K562 treated with DMSO at 1 percent for 4 hours (cell line): ENCODE measurements around the gene OR2T5. TPM values are rescaled to one million over a fixed set of nuclear protein-coding genes. Genes with fewer than 3 reads are reported as not detected.

Experiments
- total RNA-seq: library from RNA; unstranded; fragments of 300-600 nt; gene quantifications from 2 replicates; pipeline ENCODE4 v1.2.3, GENCODE V29; 2022; ENCODE audit not compliant: insufficient read depth

Gene OR2T5
- total RNA-seq = not detected in 2 replicates

GRCh38 chr1:248488289-248488688 is at the start of gene OR2T5:
Gene OR2T5 (plus strand): TSS chr1:248488589. CDS start chr1:248488589, 0 bp downstream.

GRCh38 chr1:248445399-248445798 is 43.0 kb upstream of the OR2T5 start, which contains the start of gene OR2T2:
Gene OR2T2 (plus strand): TSS chr1:248445637. CDS start chr1:248452798, 7,161 bp downstream.

GRCh38 chr1:248473051-248473450 is 15.3 kb upstream of the OR2T5 start, which contains the start of gene OR2T3:
Gene OR2T3 (plus strand): TSS chr1:248473351. CDS start chr1:248473351, 0 bp downstream.

GRCh38 chr1:248507773-248508172 is 19.4 kb downstream of the OR2T5 start, which contains the start of gene OR2G6:
Gene OR2G6 (plus strand): TSS chr1:248508073. CDS start chr1:248521647, 13,574 bp downstream.

Other genes with a start within 250 kb of the OR2T5 start
- not detected in 2 replicates for gene OR2T33, start 210.6 kb upstream of the OR2T5 start, total RNA-seq
- not detected in 2 replicates for gene OR2T12, start 185.2 kb upstream of the OR2T5 start, total RNA-seq
- not detected in 2 replicates for gene OR2M7, start 164.0 kb upstream of the OR2T5 start, total RNA-seq
- gene OR14C36, start 139.8 kb upstream of the OR2T5 start, total RNA-seq = not detected in 2 replicates
- not detected in 2 replicates for gene OR2T4, start 126.9 kb upstream of the OR2T5 start, total RNA-seq
- gene OR2T6, start 112.8 kb upstream of the OR2T5 start, total RNA-seq = not detected in 2 replicates
- gene OR2T1, start 85.5 kb upstream of the OR2T5 start, total RNA-seq = not detected in 2 replicates
- gene OR2T2, start 43.0 kb upstream of the OR2T5 start, total RNA-seq = not detected in 2 replicates
- gene OR2T3, start 15.2 kb upstream of the OR2T5 start, total RNA-seq = not detected in 2 replicates
- not detected in 2 replicates for gene OR2G6, start 19.5 kb downstream of the OR2T5 start, total RNA-seq
- gene OR2T29, start 74.2 kb downstream of the OR2T5 start, total RNA-seq = not detected in 2 replicates
- not detected in 2 replicates for gene OR2T34, start 86.2 kb downstream of the OR2T5 start, total RNA-seq
- not detected in 2 replicates for gene OR2T10, start 109.1 kb downstream of the OR2T5 start, total RNA-seq
- not detected in 2 replicates for gene OR2T11, start 146.5 kb downstream of the OR2T5 start, total RNA-seq
- not detected in 2 replicates for gene OR2T35, start 156.7 kb downstream of the OR2T5 start, total RNA-seq
- gene OR2T27, start 166.9 kb downstream of the OR2T5 start, total RNA-seq = not detected in 2 replicates
- not detected in 2 replicates for gene OR14I1, start 214.2 kb downstream of the OR2T5 start, total RNA-seq